ENCODE results near the gene ABCG1.

Gene ABCG1

GRCh38 chr21:42216726-42217572, 2.0 kb upstream of the ABCG1 start:
- no peak for DNase-seq

GRCh38 chr21:42219606-42220137, 732 bp downstream of the ABCG1 start:
- peak; percentile 24 for DNase-seq

DNA sequence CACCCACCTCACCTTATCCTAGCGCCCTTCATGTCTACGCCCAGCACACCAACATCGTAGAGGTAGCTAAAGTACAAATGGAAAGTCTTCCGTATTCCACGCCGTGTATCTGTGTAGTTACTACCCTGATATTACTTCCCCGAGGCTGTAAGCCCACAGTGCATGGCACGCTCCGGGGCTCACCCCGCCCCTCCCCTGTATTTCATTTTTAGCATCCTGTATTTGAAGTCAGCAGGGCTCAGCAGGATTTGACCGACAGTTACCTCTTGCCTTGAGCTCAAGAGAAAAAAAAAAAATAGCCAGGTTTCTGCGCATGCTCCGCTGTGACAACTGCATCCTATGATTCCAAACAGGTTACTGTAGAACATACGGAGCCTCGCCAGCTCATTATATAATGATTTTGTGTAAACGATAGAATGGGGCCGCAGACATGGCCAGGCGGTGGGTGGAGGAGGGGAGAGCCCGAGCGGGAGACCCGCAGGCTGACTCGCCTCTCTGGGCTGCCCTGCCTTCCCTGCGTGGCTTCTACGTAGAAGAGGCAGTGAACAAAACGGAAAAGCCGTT, 1.3 kb downstream of the ABCG1 start:
- peak; percentile 71 for DNase-seq

DNA sequence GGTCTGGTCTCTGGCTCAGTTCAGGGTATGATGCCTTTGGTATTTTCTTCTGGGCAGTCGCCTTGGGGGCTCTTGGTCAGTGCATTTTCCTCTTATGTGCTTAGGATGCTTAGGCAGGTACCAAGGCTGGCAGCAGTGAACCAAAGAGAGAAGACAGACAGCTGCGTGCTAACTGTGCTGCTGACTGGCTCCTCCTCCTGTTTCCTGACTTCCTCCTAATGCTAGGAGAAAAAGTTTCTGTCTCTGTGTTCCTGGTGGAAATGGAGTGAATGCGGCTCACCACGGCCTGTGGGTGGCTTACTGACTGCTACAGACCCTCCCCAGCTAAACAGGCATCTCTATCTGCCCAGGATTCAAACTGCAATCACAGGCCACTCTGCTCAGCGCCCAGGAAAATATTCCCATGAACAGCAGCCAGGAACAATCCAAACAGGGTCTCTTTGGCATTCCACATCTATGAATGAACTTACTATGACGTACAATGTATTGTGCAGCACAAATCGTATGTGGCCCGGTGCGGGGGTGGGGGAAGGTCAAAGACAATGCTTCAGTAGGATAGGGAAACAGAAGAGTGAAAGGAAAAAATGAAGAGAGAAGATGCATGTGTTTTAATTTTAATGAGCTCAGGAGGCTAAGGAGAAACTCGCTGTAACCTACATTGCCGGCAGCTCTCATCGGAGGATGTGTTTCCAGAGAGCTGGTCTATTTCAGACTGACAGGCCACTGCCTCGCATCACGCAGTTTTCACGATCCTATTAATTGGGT, 2.8 kb downstream of the ABCG1 start:
- DNase-seq: peak; percentile 31

DNA sequence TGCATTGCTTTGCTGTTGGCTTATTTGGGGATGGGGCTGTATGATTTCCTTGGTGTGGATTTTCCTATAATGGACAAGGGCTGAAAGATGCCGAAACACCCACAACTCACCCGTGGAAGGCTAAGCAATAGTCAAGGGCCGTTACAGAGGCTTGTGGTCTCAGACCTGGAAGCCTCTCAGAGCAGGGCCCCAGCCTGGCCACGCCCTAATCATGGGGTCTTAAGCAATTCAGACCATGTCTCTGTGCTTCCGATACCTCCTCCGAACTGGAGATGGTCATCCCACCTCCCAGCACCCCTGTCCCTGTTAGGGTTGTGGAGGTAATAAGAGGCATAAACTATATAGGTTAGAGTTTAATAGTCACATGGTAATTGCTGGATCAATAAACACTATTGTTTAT, 3.4 kb downstream of the ABCG1 start:
- no peak for DNase-seq

- DNase-seq: no peak
Observed at GRCh38 chr21:42222821-42223390, 4.0 kb downstream of the ABCG1 start.

DNA sequence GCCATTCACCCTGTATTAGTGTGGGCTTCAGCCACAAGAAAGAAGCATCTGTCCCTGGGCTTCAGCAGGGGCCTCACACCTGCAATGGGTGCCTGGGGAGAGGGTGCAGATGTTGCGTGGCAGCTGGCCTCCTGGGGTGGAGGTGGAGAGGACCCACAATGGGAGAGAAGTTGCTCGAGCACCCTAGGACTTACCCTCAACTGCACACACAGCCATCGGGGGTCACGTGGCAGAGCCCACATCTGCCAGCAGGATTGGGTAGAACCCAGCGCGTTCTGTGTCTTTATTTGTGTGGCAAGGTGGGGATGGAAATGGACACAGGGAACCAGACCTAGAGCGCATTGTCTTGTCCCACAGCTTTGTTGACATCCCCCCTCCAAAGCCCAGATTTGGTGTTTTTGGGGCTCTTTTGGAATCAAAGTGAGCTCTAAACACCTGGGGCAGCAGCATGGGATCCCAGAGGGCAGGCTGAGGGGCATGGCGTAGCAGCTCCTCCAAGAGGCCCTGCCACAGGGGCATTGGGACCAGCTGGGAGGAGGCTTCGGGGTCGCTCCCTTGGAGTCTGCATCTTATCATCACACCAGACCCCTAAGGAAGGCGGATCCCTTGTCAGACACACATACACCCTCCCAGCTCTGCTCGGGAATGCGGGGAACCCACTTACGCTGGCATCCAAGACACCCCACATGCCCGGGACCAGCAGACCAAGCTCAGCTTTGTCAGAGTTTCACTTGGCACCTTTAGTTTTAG, 5.1 kb downstream of the ABCG1 start:
- no peak for DNase-seq

DNA sequence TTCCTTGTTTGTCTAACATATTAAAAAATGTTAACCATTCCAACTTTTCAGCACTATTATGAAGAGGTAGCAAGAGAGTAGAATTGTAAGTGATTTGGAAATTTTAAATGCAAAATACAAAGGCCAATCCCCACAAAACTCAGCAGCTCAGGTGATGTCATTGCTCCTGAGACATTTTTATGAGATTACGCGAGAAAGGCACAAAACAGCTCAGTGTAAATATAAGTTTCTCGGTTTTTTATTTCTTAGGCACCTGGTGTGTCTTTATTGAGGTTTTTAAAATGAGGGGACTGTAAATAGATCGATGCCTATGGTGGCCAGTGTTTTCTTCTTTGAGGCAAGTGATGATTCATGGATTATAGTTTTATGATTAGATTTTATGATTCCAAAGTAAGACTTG, 6.1 kb downstream of the ABCG1 start:
- no peak for DNase-seq

DNA sequence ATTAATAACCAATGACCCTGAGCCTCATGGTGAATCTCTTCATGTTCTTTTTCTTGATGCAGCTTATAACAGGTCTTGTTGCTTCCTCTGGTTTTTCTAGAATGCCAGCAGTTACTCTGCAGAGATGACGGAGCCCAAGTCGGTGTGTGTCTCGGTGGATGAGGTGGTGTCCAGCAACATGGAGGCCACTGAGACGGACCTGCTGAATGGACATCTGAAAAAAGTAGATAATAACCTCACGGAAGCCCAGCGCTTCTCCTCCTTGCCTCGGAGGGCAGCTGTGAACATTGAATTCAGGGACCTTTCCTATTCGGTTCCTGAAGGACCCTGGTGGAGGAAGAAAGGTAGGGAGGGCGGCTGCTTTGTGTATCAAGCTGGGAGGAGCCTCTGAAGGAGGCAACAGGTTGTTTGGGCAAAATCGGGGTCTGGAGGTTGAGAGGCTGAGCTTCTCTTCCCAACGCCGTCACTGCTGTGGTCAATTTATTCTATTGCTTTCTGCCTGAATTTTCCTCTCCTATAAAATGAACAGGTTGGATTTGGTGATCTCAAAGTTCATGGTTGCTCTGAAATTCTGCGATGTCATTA, 6.7 kb downstream of the ABCG1 start:
- no peak for DNase-seq

GRCh38 chr21:42226626-42227025, 7.7 kb downstream of the ABCG1 start:
- DNase-seq: no peak

GRCh38 chr21:42227909-42228708, 9.2 kb downstream of the ABCG1 start:
- peak; percentile 96 for DNase-seq

- peak; percentile 65 for DNase-seq
Observed at GRCh38 chr21:42228709-42229220, 9.8 kb downstream of the ABCG1 start.

- DNase-seq: no peak
Observed at GRCh38 chr21:42229676-42230075, 10.7 kb downstream of the ABCG1 start.

DNA sequence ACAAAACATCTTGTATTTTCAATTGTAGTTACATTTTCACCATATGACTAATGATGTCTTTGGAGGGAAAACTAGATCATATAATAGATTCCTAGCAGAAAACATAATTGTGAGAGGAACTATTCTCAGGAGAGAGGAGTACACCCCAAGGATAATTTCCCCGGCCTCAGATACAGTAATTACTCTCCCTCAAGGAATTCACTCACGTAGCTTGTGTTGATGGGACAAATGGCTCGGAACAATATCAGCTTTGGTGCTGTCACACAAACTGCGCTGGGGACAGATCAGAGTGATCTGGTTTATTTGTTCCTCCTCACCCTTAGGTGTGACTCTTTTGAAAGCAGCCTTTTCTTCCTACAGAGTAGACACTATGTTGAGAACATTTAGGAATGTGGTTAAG, 11.2 kb downstream of the ABCG1 start:
- no peak for DNase-seq

DNA sequence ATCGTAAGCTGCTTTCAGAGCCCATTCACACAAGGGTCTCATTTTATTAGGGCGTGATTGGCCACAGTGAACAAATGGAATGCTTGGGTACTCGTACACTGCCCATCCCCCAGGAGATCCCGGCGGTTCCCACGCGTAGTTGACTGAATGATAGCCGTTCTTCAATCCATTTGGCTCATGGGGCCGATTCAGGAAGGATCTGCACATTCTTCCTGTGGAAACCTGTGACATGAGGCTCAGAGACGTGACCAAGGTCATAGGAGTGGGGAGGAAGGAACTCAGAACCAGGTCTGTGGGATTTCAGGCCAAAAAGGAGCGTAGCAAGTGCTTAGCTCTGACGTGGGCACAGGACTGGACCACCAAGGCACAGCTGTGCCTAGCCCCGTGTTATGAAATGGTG, 11.7 kb downstream of the ABCG1 start:
- DNase-seq: no peak

- no peak for DNase-seq
Observed at GRCh38 chr21:42231756-42232155, 12.8 kb downstream of the ABCG1 start.

GRCh38 chr21:42232176-42232825, 13.4 kb downstream of the ABCG1 start:
- DNase-seq: no peak

GRCh38 chr21:42233067-42233961, 14.4 kb downstream of the ABCG1 start:
- peak; percentile 96 for DNase-seq

DNA sequence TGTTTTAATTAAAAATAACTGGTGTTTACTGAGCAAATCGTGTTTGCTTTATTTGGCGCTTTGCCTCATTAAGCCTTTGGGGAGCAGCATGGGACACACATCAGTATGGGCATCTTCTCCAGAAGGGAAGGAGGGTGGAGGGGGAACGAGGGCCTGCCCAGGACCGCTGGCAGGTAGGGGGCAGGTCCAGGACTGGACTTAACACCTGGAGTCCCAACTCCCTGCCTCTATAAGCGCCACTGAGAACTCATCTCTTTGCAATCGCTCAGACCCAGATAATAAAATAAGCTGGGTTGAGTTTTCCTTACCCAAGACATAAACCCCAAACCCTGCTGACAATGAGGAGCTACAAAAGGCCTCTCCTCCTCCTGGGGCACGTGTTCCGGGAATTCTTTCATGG, 15.1 kb downstream of the ABCG1 start:
- DNase-seq: no peak

Measured in GF-D8 (cell line).